ENCODE measurements around the gene TMEM115.
"Not testable (repeated sequence)": the region's sequence is repeated elsewhere in the genome, so short reads cannot be mapped to it uniquely, and the experiment has no call there.

Gene TMEM115

GRCh38 chr3:50316657-50317242 lies 42.6 kb downstream of the TMEM115 start:
- no peak overlapping the region for H3K4me3 ChIP-seq (replicated peaks; ENCODE audit: low read depth, low read length)
- DNase-seq (ENCODE audit: extremely low read depth, insufficient read length) = peak; percentile 65
- TF ChIP-seq CTCF (IDR thresholded peaks at IDR 0.05; ENCODE audit: insufficient read depth, low read length, poor library complexity, severe bottlenecking) = no peak

DNA sequence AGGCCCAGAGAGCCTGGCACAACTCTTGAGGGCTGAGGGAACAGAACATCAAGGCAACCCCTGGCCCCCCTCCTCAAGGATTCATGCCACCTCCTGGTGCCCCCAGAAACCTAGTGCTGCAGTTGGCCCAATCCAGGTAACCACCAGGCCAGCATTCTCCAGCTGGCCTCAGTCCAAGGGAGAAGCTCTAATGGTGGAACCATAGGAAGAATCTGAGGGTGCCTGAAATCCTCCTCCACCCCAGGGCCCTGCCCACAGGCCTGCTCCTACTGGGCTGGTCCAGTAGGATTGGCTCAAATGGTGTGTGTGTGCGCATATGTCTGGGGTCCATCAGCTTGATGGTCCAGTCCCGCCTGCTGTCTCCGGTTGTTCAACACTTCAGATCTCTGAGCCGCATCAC lies 44.5 kb downstream of the TMEM115 start:
- Histone ChIP-seq H3K27me3 (replicated peaks; ENCODE audit: control insufficient read depth, insufficient read depth, low read length) (no peaks in the 10 kb centered on the region), H3K36me3 (ENCODE audit: control insufficient read depth, insufficient read depth, low read length) (peaks cover 5% of the 10 kb centered on the region), H3K4me3 (replicated peaks; ENCODE audit: low read depth, low read length) (no peak overlapping the region)
- no peak for DNase-seq (ENCODE audit: extremely low read depth, insufficient read length)
- no peak for TF ChIP-seq CTCF (IDR thresholded peaks at IDR 0.05; ENCODE audit: insufficient read depth, low read length, poor library complexity, severe bottlenecking)

More at GRCh38 chr3:50316657-50317242, 42.6 kb downstream of the TMEM115 start:
- no peaks in the 10 kb centered on the region for H3K27me3 ChIP-seq (replicated peaks; ENCODE audit: control insufficient read depth, insufficient read depth, low read length)
- H3K36me3 ChIP-seq (ENCODE audit: control insufficient read depth, insufficient read depth, low read length) = peaks cover 5% of the 10 kb centered on the region

DNA sequence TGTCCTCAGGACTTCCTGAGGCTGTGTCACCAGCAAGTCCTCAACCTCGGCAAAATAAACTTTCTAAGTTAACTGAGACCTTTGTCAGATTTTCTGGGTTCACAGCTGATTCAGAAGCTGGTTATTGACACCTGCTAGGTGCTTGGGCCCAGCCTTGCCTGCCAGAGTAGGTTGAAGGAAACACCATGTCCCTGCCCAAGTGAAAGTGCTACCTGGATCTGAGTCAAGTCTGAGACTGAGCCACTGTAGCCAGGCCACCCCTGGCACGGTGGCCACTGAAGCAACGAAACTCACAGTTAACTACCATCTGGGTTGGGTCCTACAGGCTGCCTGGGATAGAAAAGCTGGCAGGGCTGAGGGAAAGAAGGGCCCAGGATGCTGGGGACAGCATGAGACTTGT lies 45.0 kb downstream of the TMEM115 start:
- H3K36me3 ChIP-seq (ENCODE audit: control insufficient read depth, insufficient read depth, low read length) = peaks cover 5% of the 10 kb centered on the region
- no peak overlapping the region for H3K4me3 ChIP-seq (replicated peaks; ENCODE audit: low read depth, low read length)
- H3K27me3 ChIP-seq (replicated peaks; ENCODE audit: control insufficient read depth, insufficient read depth, low read length) = no peaks in the 10 kb centered on the region
- TF ChIP-seq CTCF (IDR thresholded peaks at IDR 0.05; ENCODE audit: insufficient read depth, low read length, poor library complexity, severe bottlenecking) = no peak
- DNase-seq (ENCODE audit: extremely low read depth, insufficient read length) = no peak

DNA sequence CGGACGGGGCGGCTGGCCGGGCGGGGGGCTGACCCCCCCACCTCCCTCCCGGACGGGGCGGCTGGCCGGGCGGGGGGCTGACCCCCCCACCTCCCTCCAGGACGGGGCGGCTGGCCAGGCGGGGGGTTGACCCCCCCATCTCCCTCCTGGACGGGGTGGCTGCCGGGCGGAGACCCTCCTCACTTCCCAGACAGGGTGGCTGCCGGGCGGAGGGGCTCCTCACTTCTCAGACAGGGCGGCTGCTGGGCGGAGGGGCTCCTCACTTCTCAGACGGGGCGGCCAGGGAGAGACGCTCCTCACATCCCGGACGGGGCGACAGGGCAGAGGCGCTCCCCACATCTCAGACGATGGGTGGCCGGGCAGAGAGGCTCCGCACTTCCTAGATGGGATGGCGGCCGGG lies 47.3 kb downstream of the TMEM115 start:
- DNase-seq (ENCODE audit: extremely low read depth, insufficient read length); H3K27me3 ChIP-seq (replicated peaks; ENCODE audit: control insufficient read depth, insufficient read depth, low read length); H3K36me3 ChIP-seq (ENCODE audit: control insufficient read depth, insufficient read depth, low read length); H3K4me3 ChIP-seq (replicated peaks; ENCODE audit: low read depth, low read length): not testable (repeated sequence)

Data from GM06990 (cell line).